Large intestine (tissue), 3 donors: ENCODE data around the gene CADM2. TPM values are rescaled to one million over a fixed set of nuclear protein-coding genes. Genes with fewer than 3 reads are reported as not detected.

Experiments used
- DNase-seq, 2 donors: peaks; one replicate each; pipeline versions ENCODE4 v3.0.0 to v3.0.0-alpha.2; 2013
- H3K27ac ChIP-seq: one replicate; pipeline ENCODE4 v1.5.1; 2013; ENCODE audit warnings: low read length
- H3K27me3 ChIP-seq: 2 replicates; pipeline ENCODE4 v1.6.1; 2013; ENCODE audit warnings: low read length; ENCODE audit not compliant: control insufficient read depth, insufficient read depth
- H3K36me3 ChIP-seq: 2 replicates; pipeline ENCODE4 v1.6.1; 2013; ENCODE audit warnings: low read length; ENCODE audit not compliant: control insufficient read depth, insufficient read depth
- H3K4me1 ChIP-seq: one replicate; pipeline ENCODE4 v1.6.1; 2013; ENCODE audit warnings: low read length; ENCODE audit not compliant: control insufficient read depth, insufficient read depth
- H3K4me3 ChIP-seq: one replicate; pipeline ENCODE4 v1.5.1; 2013; ENCODE audit warnings: low read length
- H3K9me3 ChIP-seq: one replicate; pipeline ENCODE4 v1.6.1; 2013; ENCODE audit warnings: mild to moderate bottlenecking, low read depth, low read length, moderate library complexity; ENCODE audit not compliant: control insufficient read depth
- WGBS: methylation state at CpG from one replicate; pipeline ENCODE4 v1.1.5; 2013; ENCODE audit warnings: low lambda C conversion rate; ENCODE audit not compliant: insufficient coverage; 5-methylcytosine and 5-hydroxymethylcytosine counted together
- polyA plus RNA-seq: library from polyadenylated mRNA; unstranded; fragments of 120-200 nt; gene quantifications from one replicate; pipeline ENCODE4 v1.2.1, GENCODE V29; 2013

Gene CADM2
- polyA plus RNA-seq, 1 donor, result 2.4 TPM

GRCh38 chr3:85171976-85172375 is 213.2 kb downstream of the CADM2 start:
- no peak overlapping the region for H3K4me3 ChIP-seq
- H3K9me3 ChIP-seq, result no peaks in the 10 kb centered on the region
- no peaks in the 10 kb centered on the region for H3K27me3 ChIP-seq
- H3K4me1 ChIP-seq, result no peaks in the 10 kb centered on the region
- no peaks in the 10 kb centered on the region for H3K36me3 ChIP-seq
- no peak overlapping the region for H3K27ac ChIP-seq
- DNase-seq, result no peak
- WGBS, result 100% methylated on average over 1 of the region's 1 CpG

- Histone ChIP-seq H3K36me3 (no peaks in the 10 kb centered on the region), H3K9me3 (no peaks in the 10 kb centered on the region), H3K4me1 (no peaks in the 10 kb centered on the region), H3K4me3 (no peak overlapping the region), H3K27me3 (no peaks in the 10 kb centered on the region), H3K27ac (no peak overlapping the region)
- WGBS, result no CpG with 5 or more reads among the region's 1 CpG
- DNase-seq, result no peak
These were observed 218.0 kb downstream of the CADM2 start for GRCh38 chr3:85176799-85177198.

- 93% methylated on average over 3 of the region's 3 CpGs for WGBS
- no peaks in the 10 kb centered on the region for H3K27me3 ChIP-seq
- H3K4me3 ChIP-seq, result no peak overlapping the region
- H3K27ac ChIP-seq, result no peak overlapping the region
- DNase-seq, result no peak
- no peaks in the 10 kb centered on the region for H3K9me3 ChIP-seq
- no peaks in the 10 kb centered on the region for H3K36me3 ChIP-seq
- no peaks in the 10 kb centered on the region for H3K4me1 ChIP-seq
These were observed 224.4 kb downstream of the CADM2 start for GRCh38 chr3:85182975-85183752.

- Histone ChIP-seq H3K27ac (no peak overlapping the region), H3K4me1 (no peaks in the 10 kb centered on the region), H3K4me3 (no peak overlapping the region), H3K36me3 (no peaks in the 10 kb centered on the region), H3K9me3 (no peaks in the 10 kb centered on the region), H3K27me3 (no peaks in the 10 kb centered on the region)
- WGBS, result no CpG with 5 or more reads among the region's 1 CpG
- no peak for DNase-seq
These were observed 226.7 kb downstream of the CADM2 start for GRCh38 chr3:85185495-85185894.

- Histone ChIP-seq H3K27me3 (no peaks in the 10 kb centered on the region), H3K4me3 (no peak overlapping the region), H3K4me1 (no peaks in the 10 kb centered on the region), H3K36me3 (no peaks in the 10 kb centered on the region), H3K27ac (no peak overlapping the region), H3K9me3 (no peaks in the 10 kb centered on the region)
- 50% methylated on average over 1 of the region's 3 CpGs for WGBS
- DNase-seq, result no peak
These were observed 230.9 kb downstream of the CADM2 start for GRCh38 chr3:85189731-85190130.

- no CpG with 5 or more reads among the region's 2 CpGs for WGBS
- no peaks in the 10 kb centered on the region for H3K36me3 ChIP-seq
- no peak overlapping the region for H3K27ac ChIP-seq
- no peaks in the 10 kb centered on the region for H3K9me3 ChIP-seq
- no peak for DNase-seq
- H3K4me3 ChIP-seq, result no peak overlapping the region
- no peaks in the 10 kb centered on the region for H3K27me3 ChIP-seq
- no peaks in the 10 kb centered on the region for H3K4me1 ChIP-seq
These were observed 234.8 kb downstream of the CADM2 start for GRCh38 chr3:85193565-85193964.

- Histone ChIP-seq H3K9me3 (no peaks in the 10 kb centered on the region), H3K36me3 (no peaks in the 10 kb centered on the region)
- no CpG with 5 or more reads among the region's 1 CpG for WGBS
These were observed 249.9 kb downstream of the CADM2 start for GRCh38 chr3:85208650-85209049.

GRCh38 chr3:85210540-85210939 is 251.8 kb downstream of the CADM2 start:
- DNase-seq, result no peak
- H3K4me1 ChIP-seq, result no peaks in the 10 kb centered on the region

More at GRCh38 chr3:85208650-85209049, 249.9 kb downstream of the CADM2 start:
- Histone ChIP-seq H3K27me3 (no peaks in the 10 kb centered on the region), H3K4me3 (no peak overlapping the region), H3K27ac (no peak overlapping the region), H3K4me1 (no peaks in the 10 kb centered on the region)
- no peak for DNase-seq

GRCh38 chr3:85228966-85229365 is 270.2 kb downstream of the CADM2 start:
- Histone ChIP-seq H3K27ac (no peak overlapping the region), H3K9me3 (no peaks in the 10 kb centered on the region), H3K4me1 (no peaks in the 10 kb centered on the region), H3K27me3 (no peaks in the 10 kb centered on the region), H3K36me3 (no peaks in the 10 kb centered on the region), H3K4me3 (no peak overlapping the region)
- DNase-seq, result no peak
- no CpG with 5 or more reads among the region's 6 CpGs for WGBS

More at GRCh38 chr3:85210540-85210939, 251.8 kb downstream of the CADM2 start:
- H3K9me3 ChIP-seq, result no peaks in the 10 kb centered on the region
- H3K4me3 ChIP-seq, result no peak overlapping the region
- H3K27ac ChIP-seq, result no peak overlapping the region
- WGBS, result no CpG with 5 or more reads among the region's 2 CpGs
- H3K36me3 ChIP-seq, result no peaks in the 10 kb centered on the region
- no peaks in the 10 kb centered on the region for H3K27me3 ChIP-seq

GRCh38 chr3:85244091-85244490 is 285.3 kb downstream of the CADM2 start:
- WGBS, result 91% methylated on average over 3 of the region's 4 CpGs
- H3K27me3 ChIP-seq, result no peaks in the 10 kb centered on the region
- H3K27ac ChIP-seq, result no peak overlapping the region
- no peak for DNase-seq
- no peaks in the 10 kb centered on the region for H3K9me3 ChIP-seq
- H3K4me3 ChIP-seq, result no peak overlapping the region
- no peaks in the 10 kb centered on the region for H3K36me3 ChIP-seq
- no peaks in the 10 kb centered on the region for H3K4me1 ChIP-seq

- no peak overlapping the region for H3K4me3 ChIP-seq
- H3K4me1 ChIP-seq, result no peaks in the 10 kb centered on the region
- H3K9me3 ChIP-seq, result no peaks in the 10 kb centered on the region
- no peaks in the 10 kb centered on the region for H3K36me3 ChIP-seq
- 80% methylated on average over 1 of the region's 2 CpGs for WGBS
- no peak overlapping the region for H3K27ac ChIP-seq
- no peaks in the 10 kb centered on the region for H3K27me3 ChIP-seq
- no peak for DNase-seq
These were observed 285.7 kb downstream of the CADM2 start for GRCh38 chr3:85244519-85244918.
